GM12874 (cell line): Measurements from ENCODE around the gene AXIN2.

Experiments
- CTCF ChIP-seq: IDR thresholded peaks from 2 replicates; pipeline ENCODE4 v1.5.1; 2011; ENCODE audit warnings: low read depth, mild to moderate bottlenecking, control low read depth, low read length, moderate library complexity; ENCODE audit not compliant: insufficient read depth

The AXIN2 gene

GRCh38 chr17:65589321-65589720 lies 27.9 kb upstream of the AXIN2 start:
- TF ChIP-seq CTCF: no peak

GRCh38 chr17:65588181-65588808 lies 26.8 kb upstream of the AXIN2 start:
- TF ChIP-seq CTCF: no peak

GRCh38 chr17:65587534-65588180 lies 26.2 kb upstream of the AXIN2 start:
- TF ChIP-seq CTCF: no peak

GRCh38 chr17:65586899-65587298 lies 25.5 kb upstream of the AXIN2 start:
- TF ChIP-seq CTCF: no peak

- TF ChIP-seq CTCF: no peak
Measured at GRCh38 chr17:65584604-65585521, 23.4 kb upstream of the AXIN2 start.

- no peak for TF ChIP-seq CTCF
Measured at GRCh38 chr17:65583921-65584603, 22.6 kb upstream of the AXIN2 start.

GRCh38 chr17:65576939-65577338 lies 15.5 kb upstream of the AXIN2 start:
- TF ChIP-seq CTCF: no peak
